Activated T-cell treated with anti-CD3 and anti-CD28 coated beads, Interleukin-2, amount 50 U/mL, for 72 hours (primary cell): ENCODE results near the gene ANO1. TPM values are rescaled to one million over a fixed set of nuclear protein-coding genes. Genes with fewer than 3 reads are reported as not detected.

Source experiments
- ATAC-seq, 2 donors: fragments of 150-1000 bp; cut with Tn5 transposase; replicated peaks in 1 of 2; 2 replicates each; pipeline ENCODE4 v1.10.0; 2021; ENCODE audit warnings: moderate library complexity in 2 of 2, mild to moderate bottlenecking in 1 of 2
- DNase-seq, 2 donors: peaks; one replicate each; pipeline ENCODE4 v3.0.0; 2021 to 2022; ENCODE audit warnings: mixed read lengths in 1 of 2
- H3K27ac Mint-ChIP-seq: one replicate; pipeline ENCODE4 v1.8.0; 2022; ENCODE audit warnings: mild to moderate bottlenecking, moderate library complexity, mixed read lengths
- H3K27me3 Mint-ChIP-seq: one replicate; pipeline ENCODE4 v1.8.0; 2022; ENCODE audit warnings: low read depth, mixed read lengths
- H3K36me3 Mint-ChIP-seq, 2 donors: one replicate each; pipeline ENCODE4 v1.8.0; 2022; ENCODE audit warnings: mixed read lengths in 2 of 2, mild to moderate bottlenecking in 1 of 2; ENCODE audit not compliant: insufficient read depth in 2 of 2
- H3K4me1 Mint-ChIP-seq: one replicate; pipeline ENCODE4 v1.8.0; 2022; ENCODE audit warnings: low read depth, mixed read lengths
- H3K4me3 Mint-ChIP-seq, 2 donors: one replicate each; pipeline ENCODE4 v1.8.0; 2022; ENCODE audit warnings: mild to moderate bottlenecking in 2 of 2, mixed read lengths in 2 of 2, moderate library complexity in 2 of 2
- H3K9me3 Mint-ChIP-seq, 2 donors: one replicate each; pipeline ENCODE4 v1.8.0; 2022; ENCODE audit warnings: mixed read lengths in 2 of 2
- total RNA-seq, 2 donors: library from RNA; stranded (reverse); gene quantifications; one replicate each; pipeline ENCODE4 v1.2.3, GENCODE V29; 2022

ANO1 gene
- total RNA-seq, 2 donors from 2014 or later, result not detected

DNA sequence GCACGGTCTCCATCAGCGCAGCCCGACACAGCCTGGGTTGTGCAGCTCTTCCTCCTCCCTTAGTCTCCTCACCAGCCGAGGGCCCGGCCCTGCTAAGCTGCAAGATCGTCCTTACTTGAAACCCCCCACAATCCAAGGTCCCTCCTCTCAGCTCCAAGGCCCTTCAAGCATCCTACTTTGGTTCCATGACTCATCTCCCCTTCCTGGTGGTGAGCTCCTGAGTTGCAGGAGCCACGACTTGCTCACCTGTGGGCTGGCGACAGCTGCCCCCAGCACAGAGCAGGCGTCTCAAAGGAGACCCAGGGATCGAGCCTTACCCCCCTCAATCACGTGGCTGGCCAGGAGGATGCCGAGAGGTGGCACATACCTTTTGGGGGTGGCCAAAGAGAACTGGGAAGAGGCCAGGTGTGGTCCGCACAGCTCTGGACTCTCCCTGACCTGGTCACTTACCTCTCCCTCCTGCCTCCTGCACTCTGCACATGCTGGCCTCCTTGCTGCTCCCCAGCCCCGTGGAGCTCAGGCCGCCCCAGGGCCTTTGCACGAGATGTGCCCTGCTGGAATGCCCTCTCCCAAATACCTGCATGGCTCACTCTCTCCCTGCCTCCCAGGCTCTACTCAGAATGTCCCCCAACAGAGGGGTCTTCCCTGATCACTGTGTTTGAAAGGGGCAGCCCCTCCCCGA lies 89.7 kb downstream of the ANO1 start:
- H3K4me1 Mint-ChIP-seq, result no peaks in the 10 kb centered on the region
- H3K27me3 Mint-ChIP-seq, result peaks cover 8% of the 10 kb centered on the region
- H3K9me3 Mint-ChIP-seq, result no peaks in the 10 kb centered on the region
- no peaks in the 10 kb centered on the region for H3K36me3 Mint-ChIP-seq
- DNase-seq (no peak), ATAC-seq (no peak)
- H3K4me3 Mint-ChIP-seq, result no peak overlapping the region
- no peak overlapping the region for H3K27ac Mint-ChIP-seq

GRCh38 chr11:70168405-70168754 lies 90.3 kb downstream of the ANO1 start:
- H3K27ac Mint-ChIP-seq, result no peak overlapping the region
- H3K4me1 Mint-ChIP-seq, result no peaks in the 10 kb centered on the region
- H3K27me3 Mint-ChIP-seq, result peaks cover 8% of the 10 kb centered on the region
- no peaks in the 10 kb centered on the region for H3K9me3 Mint-ChIP-seq
- no peaks in the 10 kb centered on the region for H3K36me3 Mint-ChIP-seq
- H3K4me3 Mint-ChIP-seq, result no peak overlapping the region
- ATAC-seq, result no peak
- DNase-seq, result no peak

- H3K27me3 Mint-ChIP-seq, result peaks cover 8% of the 10 kb centered on the region
- H3K9me3 Mint-ChIP-seq, result no peaks in the 10 kb centered on the region
- no peaks in the 10 kb centered on the region for H3K4me1 Mint-ChIP-seq
- DNase-seq, result no peak
- no peaks in the 10 kb centered on the region for H3K36me3 Mint-ChIP-seq
- no peak for ATAC-seq
- H3K27ac Mint-ChIP-seq, result no peak overlapping the region
- no peak overlapping the region for H3K4me3 Mint-ChIP-seq
Measured at GRCh38 chr11:70169127-70169526, 91.0 kb downstream of the ANO1 start.

GRCh38 chr11:70169632-70170031 lies 91.5 kb downstream of the ANO1 start:
- Mint-ChIP-seq H3K27ac (no peak overlapping the region), H3K4me1 (no peaks in the 10 kb centered on the region), H3K9me3 (no peaks in the 10 kb centered on the region), H3K27me3 (peaks cover 8% of the 10 kb centered on the region), H3K4me3 (no peak overlapping the region), H3K36me3 (no peaks in the 10 kb centered on the region)
- no peak for DNase-seq
- ATAC-seq, result no peak

DNA sequence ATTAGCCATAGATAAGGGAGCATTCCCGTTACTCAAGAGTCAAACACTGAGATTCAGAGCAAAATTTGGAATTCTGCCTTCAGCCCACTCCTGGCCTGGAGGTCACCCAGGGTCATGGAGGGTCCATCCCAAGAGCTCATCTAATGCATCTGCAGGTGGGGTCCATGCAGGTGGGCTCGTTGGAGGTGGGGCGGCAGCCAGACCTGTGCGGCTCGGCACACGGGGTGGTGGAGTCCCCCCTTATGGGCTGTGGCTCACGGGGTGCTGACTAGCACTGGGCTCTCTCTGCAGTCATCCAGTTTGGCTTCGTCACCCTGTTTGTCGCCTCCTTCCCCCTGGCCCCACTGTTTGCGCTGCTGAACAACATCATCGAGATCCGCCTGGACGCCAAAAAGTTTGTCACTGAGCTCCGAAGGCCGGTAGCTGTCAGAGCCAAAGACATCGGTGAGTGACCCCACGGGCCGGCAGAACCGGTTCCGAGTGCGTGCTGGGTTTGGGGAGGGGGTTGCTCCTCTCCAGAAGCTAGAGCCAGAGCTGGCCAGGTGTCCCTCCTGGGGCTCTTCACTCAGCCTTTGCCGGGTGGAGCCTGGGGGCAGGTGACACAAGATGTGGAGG lies 92.6 kb downstream of the ANO1 start:
- Mint-ChIP-seq H3K4me3 (no peak overlapping the region), H3K27me3 (peaks cover 8% of the 10 kb centered on the region), H3K36me3 (no peaks in the 10 kb centered on the region), H3K9me3 (no peaks in the 10 kb centered on the region), H3K27ac (no peak overlapping the region), H3K4me1 (no peaks in the 10 kb centered on the region)
- DNase-seq, result no peak
- no peak for ATAC-seq

GRCh38 chr11:70173018-70173417 lies 94.9 kb downstream of the ANO1 start:
- Mint-ChIP-seq H3K4me1 (no peaks in the 10 kb centered on the region), H3K27me3 (no peaks in the 10 kb centered on the region), H3K36me3 (no peaks in the 10 kb centered on the region), H3K27ac (no peak overlapping the region), H3K9me3 (no peaks in the 10 kb centered on the region), H3K4me3 (no peak overlapping the region)
- ATAC-seq (no peak), DNase-seq (no peak)

GRCh38 chr11:70174547-70175235 lies 96.6 kb downstream of the ANO1 start:
- Mint-ChIP-seq H3K4me3 (no peak overlapping the region), H3K36me3 (no peaks in the 10 kb centered on the region), H3K4me1 (no peaks in the 10 kb centered on the region), H3K9me3 (no peaks in the 10 kb centered on the region), H3K27me3 (no peaks in the 10 kb centered on the region), H3K27ac (no peak overlapping the region)
- DNase-seq (no peak), ATAC-seq (no peak)

DNA sequence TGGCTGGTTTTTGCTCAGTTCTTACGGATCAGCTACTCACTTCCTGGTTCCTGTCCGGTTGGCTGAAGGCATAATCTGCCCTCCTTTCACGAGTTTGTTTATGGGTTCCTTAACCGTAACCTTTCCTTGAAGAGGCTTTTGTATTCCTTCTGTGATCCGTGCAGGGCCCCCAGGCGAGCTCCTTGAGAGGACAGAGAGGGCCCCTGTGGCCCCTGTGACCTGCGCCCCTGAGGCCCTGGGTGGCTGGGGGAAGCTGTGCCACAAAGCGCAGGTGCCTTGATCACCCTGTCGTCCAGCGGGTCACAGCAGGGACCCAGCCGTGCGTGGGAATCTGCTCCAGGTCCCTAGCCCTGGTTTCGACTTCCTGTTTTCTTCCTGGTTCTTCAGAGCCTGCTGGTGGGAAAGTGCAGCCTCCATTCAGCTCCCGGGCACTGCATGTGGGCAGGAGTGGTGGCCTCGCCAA lies 97.2 kb downstream of the ANO1 start:
- no peaks in the 10 kb centered on the region for H3K4me1 Mint-ChIP-seq
- no peak for DNase-seq

GRCh38 chr11:70176940-70177689 lies 99.0 kb downstream of the ANO1 start:
- Mint-ChIP-seq H3K36me3 (no peaks in the 10 kb centered on the region), H3K27ac (no peak overlapping the region), H3K4me1 (no peaks in the 10 kb centered on the region), H3K27me3 (no peaks in the 10 kb centered on the region), H3K9me3 (no peaks in the 10 kb centered on the region), H3K4me3 (no peak overlapping the region)
- peak; percentile 60 to 72 for DNase-seq
- peak; percentile 32 to 52 for ATAC-seq

More for the DNA sequence above, 97.2 kb downstream of the ANO1 start:
- Mint-ChIP-seq H3K36me3 (no peaks in the 10 kb centered on the region), H3K9me3 (no peaks in the 10 kb centered on the region), H3K27me3 (no peaks in the 10 kb centered on the region), H3K27ac (no peak overlapping the region), H3K4me3 (no peak overlapping the region)
- ATAC-seq, result no peak

DNA sequence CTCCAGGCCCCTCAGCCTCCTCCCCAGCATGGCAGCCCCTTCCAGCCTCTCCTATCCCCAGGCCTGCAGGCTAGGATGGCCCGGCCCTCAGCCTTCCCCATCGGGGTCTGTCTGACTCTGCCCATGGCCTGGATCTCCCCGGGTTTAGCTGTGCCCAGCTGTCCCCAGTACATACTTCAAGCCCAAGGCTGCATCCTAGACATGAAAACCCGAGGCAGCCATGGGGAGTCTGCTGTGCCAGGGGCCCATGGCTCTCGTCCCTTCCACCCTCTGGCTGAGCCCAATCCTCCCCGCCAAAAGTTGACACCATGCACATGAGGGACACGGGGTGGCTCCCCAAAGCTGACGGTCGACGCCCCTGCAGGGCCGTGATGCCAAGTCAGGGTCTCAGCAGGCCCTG lies 102.8 kb downstream of the ANO1 start:
- no peaks in the 10 kb centered on the region for H3K4me1 Mint-ChIP-seq
- ATAC-seq, result no peak

DNA sequence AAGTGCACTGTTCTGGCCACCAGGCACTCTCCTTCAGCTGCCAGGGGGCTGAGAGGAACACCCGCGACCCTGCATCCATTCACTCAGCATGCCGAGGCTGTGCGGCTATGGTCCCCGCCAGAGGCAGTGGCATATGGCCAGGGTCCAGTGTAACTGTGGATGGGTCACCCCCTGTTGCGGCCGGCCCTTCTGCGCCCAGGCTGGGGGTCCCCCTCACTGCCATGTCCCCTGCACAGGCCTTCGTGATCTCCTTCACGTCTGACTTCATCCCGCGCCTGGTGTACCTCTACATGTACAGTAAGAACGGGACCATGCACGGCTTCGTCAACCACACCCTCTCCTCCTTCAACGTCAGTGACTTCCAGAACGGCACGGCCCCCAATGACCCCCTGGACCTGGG lies 104.1 kb downstream of the ANO1 start:
- Mint-ChIP-seq H3K27me3 (no peaks in the 10 kb centered on the region), H3K4me1 (no peaks in the 10 kb centered on the region), H3K27ac (no peak overlapping the region), H3K9me3 (no peaks in the 10 kb centered on the region), H3K36me3 (no peaks in the 10 kb centered on the region), H3K4me3 (no peak overlapping the region)
- DNase-seq, result no peak
- ATAC-seq, result no peak

More for the DNA sequence above, 102.8 kb downstream of the ANO1 start:
- H3K27ac Mint-ChIP-seq, result no peak overlapping the region
- H3K36me3 Mint-ChIP-seq, result no peaks in the 10 kb centered on the region
- DNase-seq, result no peak
- no peak overlapping the region for H3K4me3 Mint-ChIP-seq
- H3K27me3 Mint-ChIP-seq, result no peaks in the 10 kb centered on the region
- no peaks in the 10 kb centered on the region for H3K9me3 Mint-ChIP-seq

GRCh38 chr11:70183032-70183431 lies 104.9 kb downstream of the ANO1 start:
- Mint-ChIP-seq H3K36me3 (no peaks in the 10 kb centered on the region), H3K27ac (no peak overlapping the region), H3K9me3 (no peaks in the 10 kb centered on the region), H3K4me3 (no peak overlapping the region), H3K27me3 (no peaks in the 10 kb centered on the region), H3K4me1 (no peaks in the 10 kb centered on the region)
- ATAC-seq (no peak), DNase-seq (no peak)
